ENCODE data around the gene TGIF2.
A peak's percentile ranks its signal among the peaks of the same experiment; 100 is the strongest.

GRCh38 chr20:36573798-36574365, 485 bp downstream of the TGIF2 start:
- TF ChIP-seq TBX2 (CRISPR knock-in tag; IDR thresholded peaks at IDR 0.05; ENCODE audit: borderline replicate concordance): no peak; the same call in 1 of the 2 replicates
- TF ChIP-seq CTCF (CRISPR knock-in tag; IDR thresholded peaks at IDR 0.05): peak; percentile 5; the same call in 1 of the 2 replicates
- no peak for TF ChIP-seq ATF2 (CRISPR knock-in tag; IDR thresholded peaks at IDR 0.05)
- 0 out of 2 replicates have a peak, but pooled peaks have one; percentile 32 for TF ChIP-seq ZNF317 (CRISPR knock-in tag; IDR thresholded peaks at IDR 0.05)
- TF ChIP-seq PRPF4 (IDR thresholded peaks at IDR 0.05; ENCODE audit: low read depth, low read length, poor library complexity, severe bottlenecking): no peak
- no peak for TF ChIP-seq ZBTB40 (IDR thresholded peaks at IDR 0.05)
- TF ChIP-seq ZBTB40 (CRISPR knock-in tag; IDR thresholded peaks at IDR 0.05): no peak
- TF ChIP-seq ZBTB2 (CRISPR knock-in tag; IDR thresholded peaks at IDR 0.05; ENCODE audit: low read depth): no peak
- TF ChIP-seq ZNF589 (CRISPR knock-in tag; conservative IDR thresholded peaks at IDR 0.05): no peak
- TF ChIP-seq PBX3 (CRISPR knock-in tag; IDR thresholded peaks at IDR 0.05; ENCODE audit: borderline replicate concordance): no peak
- TF ChIP-seq POLR2A (IDR thresholded peaks at IDR 0.05; ENCODE audit: insufficient read depth in 1 of 2, low read depth in 2 of 2, low read length in 2 of 2): peak in 1 of 2 experiments; percentile 5; a peak in 2 of 4 replicates
- no peak for TF ChIP-seq ZNF326 (CRISPR knock-in tag; IDR thresholded peaks at IDR 0.05; ENCODE audit: borderline replicate concordance)
- TF ChIP-seq PHF21A (CRISPR knock-in tag; IDR thresholded peaks at IDR 0.05): no peak
- TF ChIP-seq ZNF354B (CRISPR knock-in tag; IDR thresholded peaks at IDR 0.05): no peak
- no peak for TF ChIP-seq ZNF17 (CRISPR knock-in tag; IDR thresholded peaks at IDR 0.05)
